CD4-positive, alpha-beta T cell (primary cell): Measurements from ENCODE around the gene IPO7. TPM values are rescaled to one million over a fixed set of nuclear protein-coding genes. Genes with fewer than 3 reads are reported as not detected.

Source experiments
- ATAC-seq: fragments of 200-7000 bp; cut with Tn5 transposase; one replicate; pipeline ENCODE4 v1.10.0; 2022; ENCODE audit warnings: mild to moderate bottlenecking; ENCODE audit not compliant: poor library complexity
- CTCF ChIA-PET: fragments of 350-600 bp; sonication (Branson Sonifier 250); formaldehyde crosslinking; loops from one replicate; lab custom pipeline; 2021; ENCODE audit warnings: antibody characterized with exemption, inconsistent platforms; lab: Charles Lee
- POLR2A ChIA-PET: fragments of 350-600 bp; sonication (Branson Sonifier 250); formaldehyde crosslinking; loops from one replicate; lab custom pipeline; 2021; ENCODE audit warnings: antibody characterized with exemption, inconsistent platforms; lab: Charles Lee
- DNase-seq, 14 experiments: peaks; one replicate each; pipeline ENCODE4 v3.0.0-alpha.2; 2013 to 2020; ENCODE audit warnings: mixed read lengths in 2 of 14
- H3K27ac ChIP-seq, 2 donors: one replicate each; pipeline versions ENCODE4 v1.5.1 to v1.7.0; 2013; ENCODE audit warnings: low read length in 2 of 2, low read depth in 1 of 2, mild to moderate bottlenecking in 1 of 2
- H3K27me3 ChIP-seq, 2 experiments: 1 replicate in 1 of 2; 2 replicates in 1 of 2; pipeline versions ENCODE4 v1.6.1 to v1.7.0; 2013; ENCODE audit warnings: low read length in 2 of 2, control low read depth in 1 of 2, mild to moderate bottlenecking in 1 of 2, moderate library complexity in 1 of 2; ENCODE audit not compliant: insufficient read depth in 2 of 2, control insufficient read depth in 1 of 2
- H3K36me3 ChIP-seq: one replicate; pipeline ENCODE4 v1.6.1; 2013; ENCODE audit warnings: low read length, control low read depth; ENCODE audit not compliant: insufficient read depth
- H3K4me1 ChIP-seq: one replicate; pipeline ENCODE4 v1.6.1; 2013; ENCODE audit warnings: low read length, control low read depth; ENCODE audit not compliant: insufficient read depth
- H3K4me3 ChIP-seq: one replicate; pipeline ENCODE4 v1.5.1; 2013; ENCODE audit warnings: mild to moderate bottlenecking, low read length, moderate library complexity
- H3K9me3 ChIP-seq, 2 experiments: 1 replicate in 1 of 2; 2 replicates in 1 of 2; pipeline versions ENCODE4 v1.6.1 to v1.7.0; 2013; ENCODE audit warnings: low read length in 2 of 2, mild to moderate bottlenecking in 2 of 2, control low read depth in 1 of 2, moderate library complexity in 1 of 2; ENCODE audit not compliant: control insufficient read depth in 1 of 2, insufficient read depth in 1 of 2
- H3K27ac Mint-ChIP-seq: one replicate; pipeline ENCODE4 v1.8.0; 2020; ENCODE audit warnings: mixed read lengths
- H3K27me3 Mint-ChIP-seq: one replicate; pipeline ENCODE4 v1.8.0; 2021; ENCODE audit warnings: mixed read lengths
- H3K36me3 Mint-ChIP-seq: one replicate; pipeline ENCODE4 v1.8.0; 2021; ENCODE audit warnings: low read depth, mixed read lengths
- H3K4me1 Mint-ChIP-seq: one replicate; pipeline ENCODE4 v1.8.0; 2021; ENCODE audit warnings: low read depth, mixed read lengths
- H3K4me3 Mint-ChIP-seq: one replicate; pipeline ENCODE4 v1.8.0; 2020; ENCODE audit warnings: mild to moderate bottlenecking, mixed read lengths
- H3K9me3 Mint-ChIP-seq: one replicate; pipeline ENCODE4 v1.8.0; 2020; ENCODE audit warnings: mixed read lengths
- intact Hi-C, 2 experiments: fragments of 100-400 bp; cut with DNase I in 1 of 2; cut with micrococcal nuclease in 1 of 2; formaldehyde crosslinking; loops; one replicate each; pipeline versions ENCODE4 v1.15.1 to v1.9.0; 2023 to 2025; cut with DNase I, micrococcal nuclease
- polyA plus RNA-seq, 2 donors: library from polyadenylated mRNA; unstranded; fragments of 120-200 nt; gene quantifications; one replicate each; pipeline ENCODE4 v1.2.1, GENCODE V29; 2013
- total RNA-seq, 174 experiments: library from RNA in 2 of 174; stranded (reverse) in 2 of 174; gene quantifications; one replicate each; pipeline ENCODE4 v1.2.3 and lab custom pipeline; 2021 to 2026
- TF ChIP-seq, protein P1 (sequence below): fragments of 200-600 bp; IDR thresholded peaks from one replicate; pipeline ENCODE4 v1.8.0; 2022; ENCODE audit warnings: antibody characterized with exemption, mild to moderate bottlenecking

The IPO7 gene
- total RNA-seq (10 to 100 TPM; 40.7 to 51.6 TPM), total RNA-seq (lab: John Stamatoyannopoulos, UW) (98.2 to 592 (median 221) reads per million in 172 experiments)
- 34.7 TPM for polyA plus RNA-seq (2013, experiment 1 of 2)
- 40.7 TPM for polyA plus RNA-seq (2013, experiment 2 of 2)

DNA sequence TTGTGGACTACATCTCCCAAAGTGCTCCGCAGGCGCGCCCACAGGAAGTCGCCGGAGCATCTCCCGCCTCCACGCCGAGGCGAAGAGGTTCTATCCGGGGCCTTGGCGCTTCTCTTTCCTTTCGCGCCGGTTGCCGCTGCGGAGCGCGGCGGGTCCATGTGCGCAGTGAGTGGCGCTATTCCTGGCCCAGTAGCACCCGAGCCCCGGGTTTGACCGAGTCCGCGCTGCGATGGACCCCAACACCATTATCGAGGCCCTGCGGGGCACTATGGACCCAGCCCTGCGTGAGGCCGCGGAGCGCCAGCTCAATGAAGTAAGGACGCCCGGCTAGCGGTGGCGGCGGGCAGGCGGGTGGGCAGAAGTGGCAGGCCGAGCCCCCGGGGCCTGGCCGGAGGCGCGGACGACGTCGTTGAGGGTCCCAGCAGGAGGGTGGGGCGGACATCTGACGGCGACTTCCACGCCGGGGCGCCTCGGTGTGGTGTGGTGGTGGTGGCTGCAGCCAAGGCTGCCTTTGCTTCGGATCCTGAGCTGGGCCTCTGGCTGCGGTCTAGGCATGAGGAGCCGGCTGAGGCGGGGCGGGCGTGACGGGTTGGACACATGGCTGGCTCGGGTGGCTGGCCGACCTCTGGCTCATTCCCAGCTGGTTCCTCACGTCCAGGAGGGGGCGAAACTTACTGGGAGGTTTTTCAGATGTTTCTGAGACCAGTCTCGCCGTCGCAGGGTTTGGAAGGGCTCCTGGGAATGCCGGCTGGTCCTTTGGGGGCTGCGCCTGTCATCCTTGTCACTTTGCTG, at the start of gene IPO7:
Gene IPO7 (plus strand): TSS at position 118 of the 792 bp plus-strand sequence. CDS start 112 bp downstream, at position 230.
- Histone ChIP-seq H3K27me3 (no peaks in the 10 kb centered on the region), H3K4me3 (peak within 1 kb of the TSS; percentile 82), H3K36me3 (no peaks in the 10 kb centered on the region), H3K9me3 (no peaks in the 10 kb centered on the region), H3K27ac (peak within 1 kb of the TSS; percentile 69 to 78), H3K4me1 (peaks cover 29% of the 10 kb centered on the region)
- intact Hi-C loops: loop anchor here (1.0 to 10.0 kb wide), 7 partner anchors 70 to 700 kb away; partner anchors contain the start of genes ZNF143 (in 2 of the 2), DENND5A (in 1 of the 2), RPL27A (in 1 of the 2) and TMEM41B (in 1 of the 2)
- DNase-seq: peak; percentile 72 to 93 (median 84)
- no peaks in the 10 kb centered on the region for H3K9me3 Mint-ChIP-seq
- ATAC-seq: peak; percentile 98
- peak within 1 kb of the TSS; percentile 80 for H3K27ac Mint-ChIP-seq
- peak within 1 kb of the TSS; percentile 96 for H3K4me3 Mint-ChIP-seq
- peaks cover 42% of the 10 kb centered on the region for H3K4me1 Mint-ChIP-seq
- no peaks in the 10 kb centered on the region for H3K27me3 Mint-ChIP-seq
- peaks cover 18% of the 10 kb centered on the region for H3K36me3 Mint-ChIP-seq
- TF ChIP-seq, protein P1, sequence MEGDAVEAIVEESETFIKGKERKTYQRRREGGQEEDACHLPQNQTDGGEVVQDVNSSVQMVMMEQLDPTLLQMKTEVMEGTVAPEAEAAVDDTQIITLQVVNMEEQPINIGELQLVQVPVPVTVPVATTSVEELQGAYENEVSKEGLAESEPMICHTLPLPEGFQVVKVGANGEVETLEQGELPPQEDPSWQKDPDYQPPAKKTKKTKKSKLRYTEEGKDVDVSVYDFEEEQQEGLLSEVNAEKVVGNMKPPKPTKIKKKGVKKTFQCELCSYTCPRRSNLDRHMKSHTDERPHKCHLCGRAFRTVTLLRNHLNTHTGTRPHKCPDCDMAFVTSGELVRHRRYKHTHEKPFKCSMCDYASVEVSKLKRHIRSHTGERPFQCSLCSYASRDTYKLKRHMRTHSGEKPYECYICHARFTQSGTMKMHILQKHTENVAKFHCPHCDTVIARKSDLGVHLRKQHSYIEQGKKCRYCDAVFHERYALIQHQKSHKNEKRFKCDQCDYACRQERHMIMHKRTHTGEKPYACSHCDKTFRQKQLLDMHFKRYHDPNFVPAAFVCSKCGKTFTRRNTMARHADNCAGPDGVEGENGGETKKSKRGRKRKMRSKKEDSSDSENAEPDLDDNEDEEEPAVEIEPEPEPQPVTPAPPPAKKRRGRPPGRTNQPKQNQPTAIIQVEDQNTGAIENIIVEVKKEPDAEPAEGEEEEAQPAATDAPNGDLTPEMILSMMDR: no peak
- ChIA-PET POLR2A (interaction anchor here (0.9 to 3.9 kb wide), 12 partner anchors 11 to 696 kb away, joined by 3 to 43 read pairs (median 4); partner anchors contain the start of genes DENND5A, TMEM41B, WEE1 and ZNF143), CTCF (interaction anchor here (0.6 to 2.3 kb wide), 3 partner anchors 21 to 425 kb away, joined by 3 to 8 read pairs (median 3); no protein-coding TSS in a partner anchor)

DNA sequence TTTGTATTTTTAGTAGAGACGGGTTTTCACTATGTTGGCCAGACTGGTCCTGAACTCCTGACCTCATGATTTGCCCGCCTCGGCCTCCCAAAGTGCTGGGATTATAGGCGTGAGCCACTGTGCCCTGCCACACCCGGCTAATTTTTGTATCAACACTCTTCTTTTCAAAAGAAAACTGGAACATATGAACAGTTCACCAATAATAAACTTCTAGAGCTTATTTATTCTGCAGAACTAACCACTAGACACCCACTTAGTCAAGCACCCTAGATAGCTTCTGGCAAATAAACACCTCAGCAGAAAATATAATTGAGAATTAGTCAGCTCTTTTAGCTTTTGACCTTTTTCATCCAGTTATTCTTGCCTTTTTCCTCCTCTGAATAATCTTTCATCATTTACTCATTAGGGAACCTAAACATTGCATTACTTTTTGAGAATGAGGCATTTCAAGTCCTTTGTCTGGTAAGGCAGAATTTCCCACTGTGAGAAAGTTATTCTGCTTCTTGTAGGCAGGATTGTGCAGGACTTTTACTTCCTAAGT, 42.7 kb upstream of the IPO7 start:
- TF ChIP-seq, protein P1: no peak
- Histone ChIP-seq H3K27me3 (no peaks in the 10 kb centered on the region), H3K36me3 (no peaks in the 10 kb centered on the region), H3K27ac (no peak overlapping the region), H3K4me1 (peaks cover 7% of the 10 kb centered on the region), H3K9me3 (no peaks in the 10 kb centered on the region), H3K4me3 (no peak overlapping the region)
- ChIA-PET POLR2A (no interaction called here), CTCF (interaction anchor here (0.7 kb wide), 1 partner anchor 292 kb away, joined by 3 read pairs; no protein-coding TSS in a partner anchor)
- intact Hi-C loops: no loop called here
- ATAC-seq (no peak), DNase-seq (no peak)
- Mint-ChIP-seq H3K27me3 (no peaks in the 10 kb centered on the region), H3K9me3 (no peaks in the 10 kb centered on the region), H3K4me3 (no peak overlapping the region), H3K4me1 (peaks cover 11% of the 10 kb centered on the region), H3K36me3 (no peaks in the 10 kb centered on the region), H3K27ac (no peak overlapping the region)

DNA sequence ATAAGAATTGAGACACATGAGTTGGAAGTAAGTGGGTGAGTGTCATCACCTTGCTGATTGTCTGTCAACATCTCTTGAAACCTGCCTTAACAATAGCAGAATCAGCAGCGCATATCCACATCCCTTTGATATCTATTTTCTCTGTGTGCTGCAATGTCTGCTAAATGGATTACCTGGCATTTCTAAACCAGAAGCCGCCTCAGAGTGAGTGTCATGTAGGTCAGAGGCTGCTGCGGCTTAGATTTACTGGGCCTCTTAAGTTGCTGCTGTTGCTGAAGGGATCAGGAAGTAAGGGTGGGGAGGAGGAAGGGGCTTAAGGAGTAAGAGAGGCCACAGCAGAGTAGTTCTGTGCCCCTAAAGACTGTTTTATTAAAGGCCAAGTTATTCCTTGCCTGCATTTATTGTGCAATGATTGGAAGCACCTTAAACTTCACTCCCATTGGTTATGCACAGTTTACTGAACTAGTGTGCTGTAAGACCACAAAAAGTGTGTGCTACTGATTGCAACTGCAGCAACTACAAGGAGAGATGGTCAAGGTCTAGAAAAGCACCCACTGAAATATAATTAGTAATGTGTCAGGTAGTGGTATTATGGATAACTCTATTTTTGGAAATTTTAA, 40.3 kb upstream of the IPO7 start:
- peak overlapping the region; percentile 7 for H3K27ac Mint-ChIP-seq
- no peaks in the 10 kb centered on the region for H3K36me3 ChIP-seq
- H3K36me3 Mint-ChIP-seq: no peaks in the 10 kb centered on the region
- no peak overlapping the region for H3K27ac ChIP-seq
- ChIA-PET CTCF (no interaction called here), POLR2A (no interaction called here)
- H3K27me3 ChIP-seq: no peaks in the 10 kb centered on the region
- H3K9me3 ChIP-seq: no peaks in the 10 kb centered on the region
- H3K4me1 ChIP-seq: peaks cover 13% of the 10 kb centered on the region
- DNase-seq (no peak), ATAC-seq (peak; percentile 41)
- no peak overlapping the region for H3K4me3 ChIP-seq
- peaks cover 30% of the 10 kb centered on the region for H3K4me1 Mint-ChIP-seq
- no peaks in the 10 kb centered on the region for H3K27me3 Mint-ChIP-seq
- no peaks in the 10 kb centered on the region for H3K9me3 Mint-ChIP-seq
- TF ChIP-seq, protein P1: no peak
- intact Hi-C loops: no loop called here
- H3K4me3 Mint-ChIP-seq: no peak overlapping the region
